Natural killer cell treated with Interleukin-12 subunit alpha and Interleukin-12 subunit beta and Interleukin-15 and Interleukin-18, amount 100 ng/mL, for 72 hours (primary cell): ENCODE measurements around the gene MLN. TPM values are rescaled to one million over a fixed set of nuclear protein-coding genes. Genes with fewer than 3 reads are reported as not detected.
A peak's percentile ranks its signal among the peaks of the same experiment; 100 is the strongest.

ENCODE experiments used
- ATAC-seq, 2 donors: fragments of 150-1000 bp; cut with Tn5 transposase in 1 of 2; sonication (Bioruptor Pico), chemical (Tn5 transposase) in 1 of 2; 2 replicates each; pipeline ENCODE4 v1.10.0; 2021
- DNase-seq: peaks from one replicate; pipeline ENCODE4 v3.0.0; 2022; ENCODE audit warnings: low spot score
- H3K27ac Mint-ChIP-seq, 2 donors: 1 replicate in 1 of 2; 2 replicates in 1 of 2; pipeline ENCODE4 v1.8.0; 2022; ENCODE audit warnings: mixed read lengths in 2 of 2, mild to moderate bottlenecking in 1 of 2, moderate library complexity in 1 of 2
- H3K27me3 Mint-ChIP-seq, 2 donors: 1 replicate in 1 of 2; 2 replicates in 1 of 2; pipeline ENCODE4 v1.8.0; 2022; ENCODE audit warnings: mixed read lengths in 2 of 2
- H3K36me3 Mint-ChIP-seq: one replicate; pipeline ENCODE4 v1.8.0; 2022; ENCODE audit warnings: mixed read lengths
- H3K4me1 Mint-ChIP-seq, 2 donors: 1 replicate in 1 of 2; 2 replicates in 1 of 2; pipeline ENCODE4 v1.8.0; 2022; ENCODE audit warnings: low read depth in 2 of 2, mixed read lengths in 2 of 2, mild to moderate bottlenecking in 1 of 2
- H3K4me3 Mint-ChIP-seq: one replicate; pipeline ENCODE4 v1.8.0; 2022; ENCODE audit warnings: mixed read lengths
- H3K9me3 Mint-ChIP-seq: 2 replicates; pipeline ENCODE4 v1.8.0; 2022; ENCODE audit warnings: mixed read lengths
- total RNA-seq, 2 donors: library from RNA; stranded (reverse); gene quantifications; one replicate each; pipeline ENCODE4 v1.2.3, GENCODE V29; 2022

Gene MLN
- total RNA-seq, 2 donors from 2014 or later = not detected

GRCh38 chr6:33772902-33773472, 30.8 kb downstream of the MLN start:
- Mint-ChIP-seq H3K9me3 (no peaks in the 10 kb centered on the region), H3K4me3 (no peak overlapping the region), H3K36me3 (peaks cover 5% of the 10 kb centered on the region), H3K27me3 (peaks cover 0 to 2% of the 10 kb centered on the region in 2 donors), H3K27ac (no peak overlapping the region), H3K4me1 (peaks cover 0 to 5% of the 10 kb centered on the region in 2 donors)
- no peak for DNase-seq
- ATAC-seq = no peak

GRCh38 chr6:33772082-33772830, 31.5 kb downstream of the MLN start:
- ATAC-seq = peak in 1 of 2 donors; percentile 5
- no peak for DNase-seq
- Mint-ChIP-seq H3K4me1 (peaks cover 0 to 5% of the 10 kb centered on the region in 2 donors), H3K4me3 (no peak overlapping the region), H3K9me3 (no peaks in the 10 kb centered on the region), H3K27me3 (peaks cover 0 to 3% of the 10 kb centered on the region in 2 donors), H3K36me3 (peaks cover 2% of the 10 kb centered on the region), H3K27ac (no peak overlapping the region)

- H3K27ac Mint-ChIP-seq = no peak overlapping the region
- H3K27me3 Mint-ChIP-seq = peaks cover 0 to 8% of the 10 kb centered on the region in 2 donors
- DNase-seq (peak; percentile 69), ATAC-seq (peak; percentile 74 to 77)
- H3K4me3 Mint-ChIP-seq = no peak overlapping the region
- peaks cover 0 to 5% of the 10 kb centered on the region in 2 donors for H3K4me1 Mint-ChIP-seq
- H3K36me3 Mint-ChIP-seq = no peaks in the 10 kb centered on the region
- no peaks in the 10 kb centered on the region for H3K9me3 Mint-ChIP-seq
These were observed 32.4 kb downstream of the MLN start for GRCh38 chr6:33771146-33772081.

- peaks cover 0 to 5% of the 10 kb centered on the region in 2 donors for H3K4me1 Mint-ChIP-seq
- DNase-seq (no peak), ATAC-seq (no peak)
- H3K9me3 Mint-ChIP-seq = no peaks in the 10 kb centered on the region
- peaks cover 0 to 11% of the 10 kb centered on the region in 2 donors for H3K27me3 Mint-ChIP-seq
- H3K4me3 Mint-ChIP-seq = no peak overlapping the region
- no peak overlapping the region for H3K27ac Mint-ChIP-seq
- no peaks in the 10 kb centered on the region for H3K36me3 Mint-ChIP-seq
These were observed 33.0 kb downstream of the MLN start for GRCh38 chr6:33770833-33771145.

GRCh38 chr6:33770124-33770832, 33.5 kb downstream of the MLN start:
- Mint-ChIP-seq H3K9me3 (no peaks in the 10 kb centered on the region), H3K4me3 (no peak overlapping the region), H3K4me1 (peaks cover 0 to 5% of the 10 kb centered on the region in 2 donors), H3K27ac (no peak overlapping the region), H3K27me3 (peaks cover 0 to 16% of the 10 kb centered on the region in 2 donors), H3K36me3 (no peaks in the 10 kb centered on the region)
- DNase-seq = no peak
- ATAC-seq = no peak

GRCh38 chr6:33769248-33769821, 34.5 kb downstream of the MLN start:
- ATAC-seq = no peak
- peaks cover 0 to 5% of the 10 kb centered on the region in 2 donors for H3K4me1 Mint-ChIP-seq
- H3K9me3 Mint-ChIP-seq = no peaks in the 10 kb centered on the region

GRCh38 chr6:33768644-33769120, 35.1 kb downstream of the MLN start:
- H3K4me3 Mint-ChIP-seq = no peak overlapping the region
- peaks cover 0 to 16% of the 10 kb centered on the region in 2 donors for H3K27me3 Mint-ChIP-seq
- DNase-seq = peak; percentile 82
- H3K4me1 Mint-ChIP-seq = peaks cover 0 to 5% of the 10 kb centered on the region in 2 donors
- H3K36me3 Mint-ChIP-seq = no peaks in the 10 kb centered on the region
- ATAC-seq = peak; percentile 72 to 73
- no peaks in the 10 kb centered on the region for H3K9me3 Mint-ChIP-seq
- H3K27ac Mint-ChIP-seq = no peak overlapping the region

More at GRCh38 chr6:33769248-33769821, 34.5 kb downstream of the MLN start:
- no peak overlapping the region for H3K4me3 Mint-ChIP-seq
- H3K36me3 Mint-ChIP-seq = no peaks in the 10 kb centered on the region
- H3K27me3 Mint-ChIP-seq = peaks cover 0 to 16% of the 10 kb centered on the region in 2 donors
- no peak overlapping the region for H3K27ac Mint-ChIP-seq
- DNase-seq = no peak

- Mint-ChIP-seq H3K36me3 (no peaks in the 10 kb centered on the region), H3K27me3 (peaks cover 0 to 16% of the 10 kb centered on the region in 2 donors), H3K27ac (no peak overlapping the region), H3K4me3 (no peak overlapping the region), H3K9me3 (no peaks in the 10 kb centered on the region), H3K4me1 (peaks cover 0 to 2% of the 10 kb centered on the region in 2 donors)
- no peak for ATAC-seq
- no peak for DNase-seq
These were observed 36.6 kb downstream of the MLN start for GRCh38 chr6:33766921-33767907.

- DNase-seq (no peak), ATAC-seq (no peak)
- Mint-ChIP-seq H3K4me3 (no peak overlapping the region), H3K9me3 (no peaks in the 10 kb centered on the region), H3K27me3 (peaks cover 0 to 16% of the 10 kb centered on the region in 2 donors), H3K36me3 (no peaks in the 10 kb centered on the region), H3K4me1 (no peaks in the 10 kb centered on the region), H3K27ac (no peak overlapping the region)
These were observed 38.4 kb downstream of the MLN start for GRCh38 chr6:33765368-33765767.

GRCh38 chr6:33764036-33764435, 39.8 kb downstream of the MLN start:
- no peaks in the 10 kb centered on the region for H3K9me3 Mint-ChIP-seq

GRCh38 chr6:33763483-33763882, 40.3 kb downstream of the MLN start:
- no peak overlapping the region for H3K4me3 Mint-ChIP-seq
- H3K9me3 Mint-ChIP-seq = no peaks in the 10 kb centered on the region
- H3K4me1 Mint-ChIP-seq = no peaks in the 10 kb centered on the region
- H3K36me3 Mint-ChIP-seq = no peaks in the 10 kb centered on the region
- no peak for DNase-seq
- peaks cover 0 to 15% of the 10 kb centered on the region in 2 donors for H3K27me3 Mint-ChIP-seq
- no peak for ATAC-seq
- H3K27ac Mint-ChIP-seq = no peak overlapping the region

More at GRCh38 chr6:33764036-33764435, 39.8 kb downstream of the MLN start:
- no peaks in the 10 kb centered on the region for H3K4me1 Mint-ChIP-seq
- H3K36me3 Mint-ChIP-seq = no peaks in the 10 kb centered on the region
- no peak for DNase-seq
- ATAC-seq = no peak
- H3K4me3 Mint-ChIP-seq = no peak overlapping the region
- no peak overlapping the region for H3K27ac Mint-ChIP-seq
- H3K27me3 Mint-ChIP-seq = peaks cover 0 to 16% of the 10 kb centered on the region in 2 donors

GRCh38 chr6:33762713-33763112, 41.1 kb downstream of the MLN start:
- Mint-ChIP-seq H3K4me1 (no peaks in the 10 kb centered on the region), H3K27ac (no peak overlapping the region), H3K4me3 (no peak overlapping the region), H3K36me3 (no peaks in the 10 kb centered on the region), H3K9me3 (no peaks in the 10 kb centered on the region), H3K27me3 (peaks cover 3 to 14% of the 10 kb centered on the region in 2 donors)
- ATAC-seq = no peak
- DNase-seq = no peak
